Transverse colon (tissue), 4 donors: Measurements from ENCODE around the gene GNA14. TPM values are rescaled to one million over a fixed set of nuclear protein-coding genes. Genes with fewer than 3 reads are reported as not detected.
"Not testable (repeated sequence)": the region's sequence is repeated elsewhere in the genome, so short reads cannot be mapped to it uniquely, and the experiment has no call there.

ENCODE experiments used
- DNase-seq: peaks from one replicate; pipeline ENCODE4 v3.0.0-alpha.2; 2019
- H3K27ac ChIP-seq, 4 donors: fragments of 200-600 bp; sonication (generic); 2 replicates each; pipeline ENCODE4 v1.5.1; 2016 to 2018; ENCODE audit warnings: inconsistent platforms in 4 of 4
- H3K27me3 ChIP-seq: fragments of 200-600 bp; sonication (generic); 2 replicates; pipeline ENCODE4 v1.5.1; 2017; ENCODE audit warnings: inconsistent platforms
- H3K36me3 ChIP-seq, 4 donors: fragments of 200-600 bp; sonication (generic); 2 replicates each; pipeline ENCODE4 v1.5.1; 2017 to 2019; ENCODE audit warnings: inconsistent platforms in 4 of 4
- H3K4me1 ChIP-seq, 4 donors: fragments of 200-600 bp; sonication (generic); 2 replicates each; pipeline ENCODE4 v1.5.1; 2017 to 2020; ENCODE audit warnings: inconsistent platforms in 4 of 4
- H3K4me3 ChIP-seq, 4 donors: fragments of 200-600 bp; sonication (generic); 1 replicate in 1 of 4; 2 replicates in 3 of 4; pipeline versions ENCODE4 v1.5.1 to v1.6.1; 2017 to 2019; ENCODE audit warnings: inconsistent platforms in 4 of 4
- H3K9me3 ChIP-seq, 2 donors: fragments of 200-600 bp; sonication (generic); 2 replicates each; pipeline ENCODE4 v1.5.1; 2017 to 2019; ENCODE audit warnings: inconsistent platforms in 2 of 2
- CTCF ChIP-seq, 5 experiments: fragments of 200-600 bp in 3 of 5; fragments of 450-650 bp in 2 of 5; sonication (generic) in 3 of 5; IDR thresholded peaks; 1 replicate in 2 of 5; 2 replicates in 3 of 5; pipeline ENCODE4 v1.5.1; 2016 to 2017; ENCODE audit warnings: antibody characterized with exemption in 5 of 5, inconsistent platforms in 3 of 5, mild to moderate bottlenecking in 2 of 5, moderate library complexity in 1 of 5
- EP300 ChIP-seq: sonication (generic); formaldehyde crosslinking; IDR thresholded peaks from one replicate; pipeline ENCODE4 v1.6.1; 2017; ENCODE audit warnings: antibody characterized with exemption, low read depth
- POLR2A ChIP-seq: fragments of 450-650 bp; IDR thresholded peaks from one replicate; pipeline ENCODE4 v1.6.1; 2016; ENCODE audit warnings: antibody characterized with exemption, mild to moderate bottlenecking, moderate library complexity
- POLR2AphosphoS5 ChIP-seq, 3 donors: sonication (generic); formaldehyde crosslinking; IDR thresholded peaks; one replicate each; pipeline ENCODE4 v1.6.1; 2016; ENCODE audit warnings: antibody characterized with exemption in 3 of 3
- WGBS, 2 donors: methylation state at CpG; one replicate each; pipeline ENCODE4 v1.1.5; 2018; ENCODE audit warnings: low coverage in 1 of 2; 5-methylcytosine and 5-hydroxymethylcytosine counted together
- in situ Hi-C, 4 donors: fragments of 200-750 bp; cut with MboI; loops; one replicate each; pipeline versions ENCODE4 v1.15.0 to v1.15.1; 2017; ENCODE audit warnings: low sequenced_read_pairs in 3 of 4, low pct_ligation_motif_present in 1 of 4, low pct_unique_long_range_greater_than_20kb in 1 of 4
- intact Hi-C: fragments of 100-400 bp; cut with DNase I; formaldehyde crosslinking; loops from one replicate; pipeline ENCODE4 v1.15.1; 2023; ENCODE audit warnings: low total_unique reads
- total RNA-seq, 4 donors: library from RNA; depleted of rRNA; stranded (reverse); fragments of >200 nt; gene quantifications; one replicate each; pipeline ENCODE4 v1.1.0, GENCODE V29; 2016

The GNA14 gene
- total RNA-seq, 4 donors from 2014 or later: 9.4 to 64.9 (median 16.9) TPM

- TF ChIP-seq EP300 (no peak), POLR2AphosphoS5 (IDR thresholded peaks at IDR 0.05) (no peak)
- no peak for DNase-seq
- intact Hi-C loops (no loop called here), in situ Hi-C loops (no loop called here)
- Histone ChIP-seq H3K27me3 (no peaks in the 10 kb centered on the region), H3K36me3 (peaks cover 0 to 23% (median 10%) of the 10 kb centered on the region in 4 donors), H3K4me3 (no peak overlapping the region), H3K27ac (no peak overlapping the region), H3K4me1 (no peaks in the 10 kb centered on the region), H3K9me3 (no peaks in the 10 kb centered on the region)
- 83 to 87% methylated on average over 4 of the region's 4 CpGs for WGBS, 2 donors
Observed at GRCh38 chr9:77403239-77403638, 244.9 kb downstream of the GNA14 start.

- no peak for TF ChIP-seq CTCF (IDR thresholded peaks at IDR 0.05)
- TF ChIP-seq POLR2A: no peak
- TF ChIP-seq EP300: no peak
- TF ChIP-seq POLR2AphosphoS5 (IDR thresholded peaks at IDR 0.05): no peak
- in situ Hi-C loops (no loop called here), intact Hi-C loops (no loop called here)
- Histone ChIP-seq H3K9me3 (no peaks in the 10 kb centered on the region), H3K27ac (no peak overlapping the region), H3K4me3 (no peak overlapping the region), H3K36me3 (peaks cover 0 to 13% (median 5%) of the 10 kb centered on the region in 4 donors), H3K27me3 (no peaks in the 10 kb centered on the region), H3K4me1 (no peaks in the 10 kb centered on the region)
- 89% methylated on average over 2 of the region's 2 CpGs for WGBS, 2 donors
- DNase-seq: no peak
Observed at GRCh38 chr9:77402286-77402685, 245.8 kb downstream of the GNA14 start.

GRCh38 chr9:77399964-77400363, 248.2 kb downstream of the GNA14 start:
- intact Hi-C loops (no loop called here), in situ Hi-C loops (loop anchor here in 1 of 4 donors (25.0 kb wide), 1 partner anchor 113 kb away; no protein-coding TSS in a partner anchor)
- no peak for DNase-seq
- Histone ChIP-seq H3K4me3 (no peak overlapping the region), H3K4me1 (peaks cover 0 to 5% (median 1%) of the 10 kb centered on the region in 4 donors), H3K36me3 (no peaks in the 10 kb centered on the region), H3K27ac (no peak overlapping the region), H3K27me3 (no peaks in the 10 kb centered on the region), H3K9me3 (no peaks in the 10 kb centered on the region)
- 89 to 94% methylated on average over 1 of the region's 1 CpG for WGBS, 2 donors
- no peak for TF ChIP-seq POLR2AphosphoS5 (IDR thresholded peaks at IDR 0.05)
- TF ChIP-seq EP300: no peak
- no peak for TF ChIP-seq POLR2A
- no peak for TF ChIP-seq CTCF (IDR thresholded peaks at IDR 0.05)

GRCh38 chr9:77398581-77398980, 249.5 kb downstream of the GNA14 start:
- H3K27me3 ChIP-seq, DNase-seq, H3K4me3 ChIP-seq, H3K27ac ChIP-seq, intact Hi-C loops, H3K36me3 ChIP-seq, H3K9me3 ChIP-seq: not testable (repeated sequence)
- 75 to 77% methylated on average over 9 of the region's 9 CpGs for WGBS, 2 donors
- H3K4me1 ChIP-seq: peaks cover 0 to 16% (median 3%) of the 10 kb centered on the region in 4 donors
- in situ Hi-C loops: loop anchor here in 1 of 4 donors (25.0 kb wide), 1 partner anchor 111 kb away; no protein-coding TSS in a partner anchor

- H3K4me1 ChIP-seq: peaks cover 0 to 36% (median 9%) of the 10 kb centered on the region in 4 donors
- H3K27ac ChIP-seq: peak overlapping the region in 3 of 4 donors; percentile 31 to 61 (median 31)
- in situ Hi-C loops: loop anchor here in 1 of 4 donors (25.0 kb wide), 1 partner anchor 105 kb away; no protein-coding TSS in a partner anchor
- no peak overlapping the region for H3K4me3 ChIP-seq
- H3K27me3 ChIP-seq: no peaks in the 10 kb centered on the region
- intact Hi-C loops: no loop called here
- H3K36me3 ChIP-seq: peaks cover 0 to 3% (median 0%) of the 10 kb centered on the region in 4 donors
- WGBS, 2 donors: 52 to 58% methylated on average over 7 of the region's 7 CpGs
- no peaks in the 10 kb centered on the region for H3K9me3 ChIP-seq
- DNase-seq: peak; percentile 15
- TF ChIP-seq CTCF (IDR thresholded peaks at IDR 0.05) (no peak), POLR2A (no peak), EP300 (peak; percentile 96), POLR2AphosphoS5 (IDR thresholded peaks at IDR 0.05) (peak in 2 of 3 donors; percentile 54 to 61)
Observed at GRCh38 chr9:77392328-77392727, 255.8 kb downstream of the GNA14 start.
